Activated naive CD4-positive, alpha-beta T cell treated with anti-CD3 and anti-CD28 coated beads, Interleukin-2, amount 10 ng/mL, durations not matched to agents 5 hours and 36 hours (primary cell): ENCODE data around the gene DMRTA2. TPM values are rescaled to one million over a fixed set of nuclear protein-coding genes. Genes with fewer than 3 reads are reported as not detected.

Experiments
- total RNA-seq, 2 experiments: library from RNA; stranded (reverse); gene quantifications; one replicate each; pipeline ENCODE4 v1.2.3, GENCODE V29; 2021

DMRTA2 gene
- total RNA-seq = not detected

GRCh38 chr1:50422946-50423669 is at the start of gene DMRTA2:
DMRTA2 (minus strand) TSS chr1:50423443; CDS start chr1:50421536, 1,907 bp downstream.

